ENCODE results near the gene ZNF519.
"Not testable (repeated sequence)": the region's sequence is repeated elsewhere in the genome, so short reads cannot be mapped to it uniquely, and the experiment has no call there.

Gene ZNF519

DNA sequence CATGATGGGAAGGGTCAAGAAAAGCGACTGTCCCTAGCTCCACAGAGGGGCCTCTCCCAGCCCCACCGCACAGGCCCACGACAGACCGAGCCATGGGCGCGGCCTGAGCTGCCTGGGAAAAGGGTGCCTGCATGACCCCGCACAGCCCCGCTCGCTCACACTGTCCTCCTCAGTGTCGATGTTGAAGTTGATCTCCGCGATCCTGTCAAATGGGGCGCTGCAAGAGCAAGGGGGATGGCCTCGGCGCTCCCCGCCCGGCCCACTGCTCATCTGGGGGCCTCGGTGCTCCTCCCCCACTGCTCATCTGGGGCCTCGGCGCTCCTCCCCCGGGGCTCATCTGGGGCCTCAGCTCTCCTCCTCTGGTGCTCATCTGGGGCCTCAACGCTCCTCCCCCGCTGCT lies 14.5 kb upstream of the ZNF519 start:
- not testable (repeated sequence) for DNase-seq

DNA sequence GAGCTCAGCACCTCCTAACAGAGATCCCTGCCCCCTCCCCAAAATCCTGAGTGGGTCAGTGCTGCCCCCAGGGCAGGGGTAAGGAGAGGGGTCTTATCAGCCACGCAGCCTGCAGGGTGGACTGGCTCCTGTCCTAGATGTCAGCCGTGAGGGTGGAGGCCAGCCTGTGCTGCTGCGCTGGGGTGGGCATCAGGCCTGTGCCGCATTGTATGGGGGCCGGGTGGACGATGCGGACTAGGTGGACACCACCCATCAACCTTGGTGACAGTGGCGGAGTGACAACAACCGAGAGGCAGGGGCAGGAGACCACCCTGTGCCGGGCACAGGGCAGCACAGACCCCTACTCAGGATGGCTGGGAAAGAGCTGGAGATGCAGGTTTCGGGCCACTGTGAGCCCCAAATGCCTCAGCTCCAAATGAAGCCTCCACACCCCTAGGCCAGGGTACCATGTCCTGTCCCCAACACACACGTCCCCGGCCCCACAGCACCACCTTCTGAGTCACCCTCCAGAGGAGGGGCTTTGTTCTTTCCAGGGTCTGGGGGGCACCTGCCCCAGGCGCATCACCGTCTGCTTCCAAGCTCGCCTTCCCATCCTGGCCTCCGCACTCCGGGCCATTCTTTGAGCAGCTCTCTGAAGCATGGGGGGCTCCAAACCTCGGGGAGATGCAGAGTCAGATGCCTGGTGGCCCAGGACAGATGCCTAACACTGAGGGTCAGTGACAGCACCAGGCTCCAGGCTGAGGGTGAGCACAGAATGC lies 13.5 kb upstream of the ZNF519 start:
- DNase-seq = not testable (repeated sequence)

DNA sequence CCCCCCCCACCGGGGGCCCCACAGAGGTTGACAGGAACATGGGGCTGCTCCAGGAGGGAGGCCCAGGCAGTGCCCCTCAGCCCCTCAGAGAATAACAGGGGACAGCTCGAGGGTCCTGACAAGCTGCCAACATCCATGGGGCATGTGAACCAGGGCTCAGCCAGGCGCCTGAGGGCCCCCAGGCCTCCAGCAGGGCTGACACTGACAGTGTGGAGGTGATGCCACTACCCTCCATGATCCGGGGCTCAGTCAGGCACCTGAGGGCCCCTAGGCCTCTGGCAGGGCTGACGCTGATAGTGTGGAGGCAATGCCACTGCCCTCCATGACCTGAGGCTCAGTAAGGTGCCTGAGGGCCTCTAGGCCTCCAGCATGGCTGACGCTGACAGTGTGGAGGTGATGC lies 12.8 kb upstream of the ZNF519 start:
- DNase-seq = not testable (repeated sequence)

DNA sequence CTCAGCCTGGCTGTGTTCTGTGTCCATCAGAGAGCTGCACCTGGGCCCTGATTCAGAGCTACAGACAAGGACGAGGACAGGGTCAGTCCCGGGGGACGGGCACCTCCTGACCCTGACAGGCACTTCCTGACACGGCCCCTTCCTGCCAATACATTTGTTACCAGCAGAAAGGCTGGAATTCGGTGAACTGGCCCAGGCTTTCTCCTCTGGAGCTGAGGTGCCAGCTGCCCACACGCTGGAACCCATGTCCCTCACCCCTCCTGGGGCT lies 12.3 kb upstream of the ZNF519 start:
- DNase-seq = no peak

DNA sequence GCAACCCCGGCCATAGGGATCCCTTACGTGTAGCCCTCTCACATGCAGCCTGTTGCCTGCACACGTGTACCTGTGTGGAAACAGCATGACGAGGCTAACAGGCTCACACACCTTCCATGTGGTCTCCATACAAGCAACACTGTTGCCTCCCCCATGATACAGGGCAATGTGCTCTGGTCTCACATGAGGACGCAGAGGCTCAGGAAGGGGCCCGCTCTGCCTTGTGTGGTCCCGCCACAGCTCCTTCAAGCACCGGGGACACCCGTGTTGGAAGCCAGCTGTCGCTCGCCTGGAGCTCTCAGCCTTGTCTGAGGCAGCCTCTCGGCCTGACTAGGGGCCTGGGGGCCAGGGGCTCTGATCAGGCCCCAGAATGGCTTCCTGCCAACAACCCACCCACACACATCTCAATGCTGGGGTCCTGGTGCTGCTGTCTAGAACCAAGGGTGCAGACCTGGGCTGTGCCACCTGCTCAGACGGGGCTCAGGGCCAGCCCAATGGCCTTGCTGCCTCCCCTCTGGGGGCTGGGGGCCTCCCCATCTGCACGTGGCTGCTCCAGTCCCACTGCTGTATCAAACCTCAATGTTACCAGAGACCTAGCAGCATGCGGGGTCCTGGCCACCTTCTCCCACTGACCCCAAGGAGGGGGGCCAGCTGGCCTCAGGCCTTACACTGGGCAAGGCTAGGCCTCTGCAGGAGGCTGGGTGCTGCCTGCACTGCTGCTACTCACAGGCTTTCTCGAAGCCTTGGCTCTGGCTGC lies 11.8 kb upstream of the ZNF519 start:
- DNase-seq = not testable (repeated sequence)

DNA sequence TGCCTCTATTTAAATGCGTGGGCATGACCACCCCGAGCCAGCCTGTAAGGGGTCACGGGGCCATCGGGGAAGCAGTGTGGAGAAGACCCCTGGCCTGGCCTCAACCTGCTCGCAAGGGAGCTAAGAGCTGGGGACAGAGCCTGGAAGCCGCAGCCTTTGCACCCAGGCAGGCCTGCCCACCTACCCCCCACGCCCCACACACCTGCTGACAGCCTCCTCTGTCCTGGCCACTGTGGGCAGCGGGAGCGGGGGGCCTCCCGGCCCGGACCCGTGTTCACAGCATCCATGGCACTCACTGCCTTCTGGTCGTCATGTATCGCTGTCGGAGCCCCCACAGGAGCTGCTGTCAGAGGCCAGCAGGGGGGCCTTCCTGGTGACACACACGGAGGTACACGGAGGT lies 11.2 kb upstream of the ZNF519 start:
- DNase-seq = not testable (repeated sequence)

DNA sequence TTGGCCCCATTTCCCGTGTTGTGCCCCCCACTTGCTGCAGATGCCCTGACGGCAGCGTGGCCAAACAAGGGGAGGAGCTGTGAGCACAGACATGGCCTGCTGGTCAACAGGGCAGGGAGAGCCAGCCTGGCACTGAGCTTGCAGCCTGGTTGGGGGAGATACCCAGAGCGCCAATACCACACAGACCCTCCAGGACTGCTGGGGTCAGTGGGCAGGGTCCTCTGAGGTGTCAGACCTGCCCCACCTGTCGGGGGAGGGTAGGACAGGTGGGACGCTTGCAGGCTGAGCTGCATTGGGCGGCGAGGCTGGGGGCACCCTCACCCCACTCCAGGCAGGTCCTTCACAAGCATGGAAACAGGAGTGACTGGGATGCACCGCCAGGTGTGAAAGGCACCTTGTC lies 9.9 kb upstream of the ZNF519 start:
- not testable (repeated sequence) for DNase-seq

DNA sequence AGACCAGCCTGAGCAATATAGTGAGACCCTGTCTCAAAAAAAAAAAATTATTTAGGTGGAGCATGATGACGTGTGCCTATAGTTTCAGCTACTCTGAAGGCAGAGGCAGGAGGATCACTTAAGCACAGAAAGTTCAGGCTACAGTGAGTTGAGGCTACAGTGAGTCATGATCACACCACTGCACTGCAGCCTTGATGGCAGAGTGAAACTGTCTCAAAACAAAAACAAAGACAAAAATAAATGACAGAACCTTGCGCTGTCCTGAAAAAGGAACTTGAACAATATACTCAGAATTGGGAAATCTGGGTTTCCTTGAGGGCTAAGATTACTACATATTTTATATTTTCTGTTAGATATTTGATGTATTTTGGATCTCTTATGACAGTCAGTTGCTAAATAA lies 7.3 kb upstream of the ZNF519 start:
- DNase-seq = not testable (repeated sequence)

DNA sequence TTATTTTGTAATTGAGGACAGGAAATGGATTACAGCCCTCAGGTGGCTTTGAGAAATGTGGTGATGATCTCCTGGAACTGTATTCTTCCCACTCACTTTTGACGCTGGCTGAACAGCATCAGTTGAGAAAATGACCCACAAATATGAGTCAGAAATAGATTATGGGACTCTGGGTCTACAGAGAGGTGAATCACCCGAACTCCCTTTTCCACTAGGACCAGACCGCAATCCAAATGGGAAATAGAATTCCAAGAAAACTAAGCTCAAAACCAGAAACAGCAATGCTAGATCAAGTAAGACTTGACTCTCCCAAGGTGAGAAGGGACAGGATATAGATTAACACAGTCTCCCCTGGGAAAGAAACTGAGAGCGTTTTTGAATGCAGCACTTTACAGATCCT lies 5.7 kb upstream of the ZNF519 start:
- not testable (repeated sequence) for DNase-seq

DNA sequence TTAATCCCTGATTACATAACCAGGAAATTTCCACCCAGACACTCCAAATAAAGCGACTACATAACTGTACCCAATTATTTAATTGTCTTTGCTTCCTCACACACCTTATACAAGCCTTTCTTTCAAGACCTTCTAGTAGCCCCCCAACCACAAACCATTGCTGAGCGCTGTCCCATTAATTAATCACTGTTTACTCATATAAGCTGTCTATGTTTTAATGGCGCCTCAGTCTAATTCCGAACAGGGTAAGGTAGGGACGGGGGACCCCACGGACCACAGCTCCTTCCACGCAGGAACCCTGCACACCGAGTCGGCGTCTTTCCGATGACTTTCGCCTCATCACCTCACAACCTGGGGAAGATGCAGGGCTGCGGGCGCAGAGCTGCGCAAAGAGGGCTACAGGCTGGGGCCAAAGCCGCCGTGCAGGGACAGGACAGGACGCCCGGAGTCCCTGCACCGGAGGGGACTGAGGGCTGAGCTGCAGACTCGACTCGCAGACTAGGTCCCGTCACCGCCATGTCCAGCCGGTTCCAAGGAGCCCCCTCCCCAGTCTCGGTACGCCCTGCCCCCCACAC lies 452 bp downstream of the ZNF519 start:
- DNase-seq = not testable (repeated sequence)

DNA sequence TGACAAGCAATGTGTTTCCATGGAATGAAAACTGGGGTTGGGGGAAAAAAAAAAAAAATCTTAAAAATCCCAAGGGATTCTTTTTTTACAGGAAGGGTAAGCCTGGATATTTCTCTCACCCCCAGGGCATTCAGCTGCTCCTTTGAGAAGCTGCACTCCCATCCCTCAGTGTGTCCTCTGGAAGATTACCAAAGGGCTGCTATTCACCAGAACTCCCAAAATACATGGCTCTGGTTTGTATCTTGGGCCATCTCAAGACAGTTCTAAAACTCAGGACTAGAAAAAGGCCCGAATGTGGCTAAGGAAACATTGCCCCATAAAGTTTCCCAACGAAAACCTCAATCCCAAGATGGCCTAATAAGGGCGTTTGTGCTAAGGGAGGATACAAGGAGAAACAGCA lies 1.4 kb downstream of the ZNF519 start:
- not testable (repeated sequence) for DNase-seq

DNA sequence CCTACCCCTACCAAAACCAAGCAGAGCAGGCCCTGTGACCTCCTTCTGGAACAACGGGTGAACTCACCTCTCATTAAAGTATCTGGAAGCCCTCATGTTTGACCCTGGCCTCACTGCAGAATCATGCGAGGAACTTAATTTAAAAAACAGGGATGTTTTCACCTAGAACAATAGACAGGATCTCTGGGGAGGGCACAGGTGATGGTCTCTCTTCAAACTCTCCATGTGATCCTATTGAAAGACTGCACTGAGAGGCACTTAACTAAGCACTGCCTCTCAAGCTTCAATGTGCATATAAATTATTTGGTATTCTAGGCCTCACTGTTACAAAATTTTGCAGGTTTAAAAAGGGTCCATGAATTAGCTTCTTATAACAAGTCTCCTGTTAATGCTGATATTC lies 7.5 kb downstream of the ZNF519 start:
- DNase-seq = no peak

DNA sequence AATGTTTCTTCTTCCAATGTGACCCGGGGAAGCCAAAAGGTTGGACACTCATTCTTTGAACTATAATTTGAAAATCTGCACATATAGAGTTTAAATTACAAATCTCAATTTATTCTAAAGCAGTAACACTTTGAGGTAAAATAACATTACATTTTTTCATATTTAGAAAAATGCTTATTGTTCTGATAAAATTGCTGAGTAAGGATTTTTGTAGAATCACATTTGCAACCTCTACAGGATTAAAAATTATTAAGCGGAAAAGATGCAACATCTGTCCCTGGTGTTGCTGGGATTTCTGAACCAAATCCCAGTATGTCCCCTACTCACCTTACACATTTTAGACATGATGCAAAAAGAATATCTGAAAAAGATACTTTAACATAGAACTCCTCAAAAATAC lies 10.1 kb downstream of the ZNF519 start:
- DNase-seq = no peak

DNA sequence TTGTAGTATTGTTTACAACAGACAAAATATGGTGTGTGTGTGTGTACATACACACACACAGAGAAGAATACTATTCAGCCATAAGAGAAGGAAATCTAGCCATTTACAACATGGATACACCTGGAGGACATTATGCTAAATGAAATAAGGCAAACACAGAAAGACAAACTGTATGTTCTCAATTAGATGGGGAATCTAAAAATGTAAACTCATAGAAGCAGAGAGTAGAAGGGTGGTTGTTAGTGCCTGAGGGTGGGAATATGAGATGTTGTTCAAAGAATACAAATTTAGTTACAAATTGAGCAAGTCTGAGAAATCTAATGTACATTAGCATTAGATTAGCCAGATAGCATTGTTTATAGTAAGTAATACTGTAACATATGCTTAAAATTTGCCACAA lies 11.3 kb downstream of the ZNF519 start:
- no peak for DNase-seq

DNA sequence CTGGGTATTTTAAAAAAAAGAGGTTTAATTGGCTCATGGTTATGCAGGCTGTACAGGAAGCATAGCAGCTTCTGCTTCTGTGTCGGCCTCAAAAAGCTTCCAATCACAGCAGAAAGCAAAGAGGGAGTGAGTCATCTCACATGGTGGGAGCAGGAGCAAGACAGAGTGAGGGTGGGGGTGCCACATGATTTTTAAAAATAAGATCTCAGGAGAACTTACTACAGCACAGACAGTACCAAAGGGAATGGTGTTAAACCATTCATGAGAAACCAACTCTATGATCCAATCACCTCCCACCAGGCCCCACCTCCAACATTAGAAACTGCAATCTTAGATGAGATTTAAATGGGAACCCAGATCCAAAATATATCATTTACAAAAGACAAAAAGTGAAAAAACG lies 14.6 kb downstream of the ZNF519 start:
- no peak for DNase-seq

DNA sequence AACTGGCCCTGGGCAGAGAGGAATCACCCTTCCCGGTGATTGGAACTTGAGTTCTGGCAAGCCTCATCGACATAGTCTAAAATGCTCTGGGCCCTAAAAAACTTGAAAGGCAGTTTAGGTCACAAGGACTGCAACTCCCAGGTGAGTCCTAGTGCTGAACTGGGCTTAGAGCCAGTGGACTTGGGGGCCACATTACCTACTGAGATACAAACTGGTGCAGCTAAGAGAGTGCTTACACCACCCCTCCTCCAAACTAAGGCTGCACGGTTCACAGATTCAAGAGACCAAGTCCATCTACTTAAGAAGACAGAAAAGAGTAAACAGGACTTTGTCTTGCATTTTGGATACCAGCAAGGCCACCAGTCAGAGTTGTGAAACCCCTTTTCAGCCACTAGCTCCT lies 25.3 kb downstream of the ZNF519 start:
- no peak for DNase-seq

DNA sequence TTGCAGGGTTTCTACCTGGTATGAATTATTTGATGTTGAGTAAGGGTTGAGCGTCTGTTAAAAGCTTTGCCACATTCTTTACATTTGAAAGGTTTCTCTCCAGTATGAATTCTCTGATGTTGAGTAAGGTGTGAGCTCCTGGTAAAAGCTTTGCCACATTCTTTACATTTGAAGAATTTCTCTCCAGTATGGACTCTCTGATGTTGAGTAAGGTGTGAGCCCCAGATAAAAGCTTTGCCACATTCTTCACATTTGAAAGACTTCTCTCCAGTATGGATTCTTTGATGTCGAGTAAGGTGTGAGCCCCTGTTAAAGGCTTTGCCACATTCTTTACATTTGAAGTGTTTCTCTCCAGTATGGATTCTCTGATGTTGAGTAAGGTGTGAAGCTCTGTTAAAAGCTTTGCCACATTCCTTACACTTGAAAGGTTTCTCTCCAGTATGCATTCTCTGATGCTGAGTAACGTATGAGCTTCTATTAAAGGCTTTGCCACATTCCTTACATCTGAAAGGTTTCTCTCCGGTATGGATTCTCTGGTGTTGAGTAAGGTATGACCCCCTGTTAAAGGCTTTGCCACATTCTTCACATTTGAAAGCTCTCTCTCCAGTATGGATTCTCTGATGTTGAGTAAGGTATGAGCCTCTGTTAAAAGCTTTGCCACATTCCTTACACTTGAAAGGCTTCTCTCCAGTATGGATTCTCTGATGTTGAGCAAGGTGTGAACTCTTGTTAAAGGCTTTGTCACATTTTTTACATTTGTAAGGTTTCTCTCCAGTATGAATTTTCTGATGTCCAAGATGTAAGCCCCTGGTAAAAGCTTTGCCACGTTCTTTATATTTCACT lies 27.1 kb downstream of the ZNF519 start:
- no peak for DNase-seq

DNA sequence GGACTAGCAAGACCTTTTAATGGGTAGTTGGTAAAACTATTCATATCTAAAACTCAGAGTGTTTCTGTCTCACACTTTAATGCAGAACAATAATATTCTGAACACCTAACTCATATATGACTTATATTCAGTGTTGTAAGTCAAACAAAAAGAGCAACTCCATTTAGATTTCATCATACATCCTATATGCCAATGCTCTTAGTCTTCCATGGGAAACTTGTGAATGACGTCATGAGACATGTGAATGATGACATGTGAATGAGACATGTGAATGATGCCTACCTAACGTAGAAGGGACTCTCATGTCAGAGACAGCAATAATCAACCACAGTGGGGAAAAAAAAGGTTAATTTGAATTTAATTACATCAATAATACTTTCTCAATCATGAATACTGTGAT lies 28.0 kb downstream of the ZNF519 start:
- DNase-seq = no peak

DNA sequence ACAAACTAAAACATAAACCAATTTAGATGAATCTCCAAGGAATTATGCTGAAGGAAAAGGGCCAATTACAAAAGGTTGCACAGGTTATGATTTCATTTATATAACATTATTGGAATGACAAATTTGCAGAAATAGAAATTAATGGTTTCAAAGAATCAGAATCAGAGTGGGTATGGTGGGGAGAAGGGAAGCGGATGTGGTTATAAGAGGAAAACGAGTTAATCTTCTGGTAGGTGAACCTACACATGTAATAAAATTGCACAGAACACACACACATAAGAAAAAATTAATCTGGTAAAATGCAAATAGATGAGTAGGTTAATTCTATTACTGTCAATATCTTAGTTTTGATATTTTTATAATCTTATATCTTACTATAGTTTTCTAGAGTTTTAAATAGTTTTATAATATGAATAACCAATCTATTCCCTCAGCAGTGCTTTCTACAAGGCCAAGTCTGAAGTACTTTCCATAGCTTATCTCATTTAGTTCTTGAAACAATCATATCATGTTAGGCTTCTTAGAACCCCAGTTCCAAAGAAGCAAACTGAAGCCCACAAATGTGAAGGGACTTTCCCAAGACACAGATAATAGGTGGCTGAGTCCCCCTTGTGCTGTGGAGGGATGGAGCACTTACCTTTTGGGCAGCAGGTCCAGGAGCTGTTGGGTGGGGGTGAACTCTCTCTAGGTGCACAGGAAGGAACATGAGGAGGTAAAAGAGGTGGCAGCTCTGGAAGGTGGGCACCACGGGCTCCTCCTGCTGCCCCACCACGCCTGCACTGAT lies 31.5 kb downstream of the ZNF519 start:
- DNase-seq = no peak

DNA sequence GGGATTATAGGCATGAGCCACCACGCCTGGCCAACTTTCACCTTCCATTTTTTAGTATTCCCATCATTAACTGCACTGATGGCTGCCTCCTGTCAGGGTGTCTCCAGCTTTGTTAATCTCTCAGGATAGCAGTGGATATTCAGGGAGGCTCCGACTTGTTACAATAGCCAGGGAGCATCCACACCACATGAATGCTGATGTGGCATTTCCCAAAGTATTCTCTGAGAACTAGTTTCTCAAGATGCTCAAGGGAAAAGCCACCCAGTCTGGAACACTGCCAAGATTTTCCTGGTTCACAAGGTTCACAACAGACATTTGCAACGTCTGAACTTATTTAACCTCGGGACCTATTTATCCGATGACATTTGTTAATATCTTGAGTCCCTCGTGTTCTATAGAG lies 33.8 kb downstream of the ZNF519 start:
- no peak for DNase-seq

DNA sequence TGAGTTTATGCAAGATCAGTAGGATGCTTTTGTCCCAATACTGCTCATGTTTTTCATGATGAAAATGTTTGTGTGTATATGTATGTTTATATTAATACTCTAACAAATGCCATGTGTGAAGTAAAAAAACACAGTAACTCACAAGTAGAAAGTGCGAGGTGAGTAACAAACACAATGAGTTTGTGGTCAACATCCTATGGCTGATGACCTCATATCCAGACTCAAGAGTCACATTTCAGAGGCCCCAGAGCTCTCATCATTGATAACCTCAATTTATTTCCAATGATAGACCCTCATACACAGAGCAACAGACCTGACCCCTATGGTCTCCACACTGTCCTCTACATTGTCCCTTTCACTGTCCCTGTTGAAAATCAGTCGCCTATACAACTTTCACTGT lies 34.5 kb downstream of the ZNF519 start:
- DNase-seq = no peak

DNA sequence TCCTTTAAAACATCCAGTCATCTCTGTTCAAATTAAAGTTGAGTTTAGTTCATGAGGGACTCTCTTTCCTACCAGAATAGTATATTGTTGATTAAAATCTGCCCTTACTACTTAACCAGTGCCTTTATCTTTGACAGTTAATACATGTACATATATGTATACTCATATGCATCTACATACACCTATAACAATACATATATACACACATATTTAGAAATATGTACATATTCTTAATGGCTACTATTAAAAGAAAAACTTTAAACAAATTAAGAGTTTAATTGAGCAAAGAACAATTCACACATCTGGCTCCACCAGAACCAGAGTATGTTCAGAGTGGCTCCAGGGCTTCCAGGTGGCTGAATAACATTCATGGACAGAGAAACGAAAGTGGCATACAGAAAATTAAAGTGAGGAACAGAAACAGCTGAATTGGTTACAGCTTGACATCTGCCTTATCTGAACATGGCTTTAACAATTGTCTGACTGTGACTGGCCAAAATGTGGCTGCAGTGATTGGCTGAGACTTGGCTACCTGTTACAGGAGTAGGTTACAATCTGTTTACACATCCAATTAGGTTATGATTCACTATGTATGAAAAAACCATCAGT lies 38.8 kb downstream of the ZNF519 start:
- DNase-seq = no peak
